K562 (cell line): ENCODE measurements around the gene CFAP92. TPM values are rescaled to one million over a fixed set of nuclear protein-coding genes. Genes with fewer than 3 reads are reported as not detected.
"Not testable (repeated sequence)": the region's sequence is repeated elsewhere in the genome, so short reads cannot be mapped to it uniquely, and the experiment has no call there.

Experiments used
- ATAC-seq: fragments of 200-7000 bp; cut with Tn5 transposase; 3 replicates; pipeline ENCODE4 v1.9.1; 2020; ENCODE audit warnings: moderate library complexity
- BruUV-seq: library from RNA; stranded (reverse); fragments of 400-500 nt; replicated peaks from 2 replicates; lab custom pipeline; 2021; lab: Mats Ljungman, UMichigan
- CTCF ChIA-PET: fragments of 300-600 bp; formaldehyde crosslinking; extraction: SDS; loops from one replicate; lab custom pipeline; 2021; ENCODE audit warnings: low intra/inter-chr PET ratio; lab: Yijun Ruan, JAX
- POLR2A ChIA-PET: fragments of 300-600, 350-650 bp; sonication (Branson Sonifier 250); formaldehyde crosslinking; extraction: SDS; loops from one replicate; lab custom pipeline; 2021; ENCODE audit warnings: antibody characterized with exemption, inconsistent platforms; lab: Yijun Ruan, JAX
- DNase-seq, 4 experiments: peaks; one replicate each; pipeline versions ENCODE4 v3.0.0 to v3.0.0-alpha.2; 2011 to 2018; ENCODE audit warnings: low spot score in 3 of 4, mixed read lengths in 3 of 4; ENCODE audit errors: extremely low read depth in 1 of 4
- FAIRE-seq: peaks from 2 replicates; lab custom pipeline; 2011; peaks lifted over from hg19 to GRCh38; lab: Jason Lieb, UNC
- H2AFZ ChIP-seq: 2 replicates; pipeline ENCODE4 v1.6.0; 2011; ENCODE audit warnings: low read depth, low read length, control low read depth, inconsistent platforms
- H3K27ac ChIP-seq: fragments of 200-600 bp; 3 replicates; pipeline ENCODE4 v1.8.0; 2011; ENCODE audit warnings: low read depth, mild to moderate bottlenecking, control low read depth, inconsistent platforms, low read length, moderate library complexity, mixed read lengths; ENCODE audit errors: extremely low read depth
- H3K27me3 ChIP-seq, 2 experiments: fragments of 300-600 bp in 1 of 2; 2 replicates in 1 of 2; 3 replicates in 1 of 2; pipeline versions ENCODE4 v1.6.0 to v1.8.0; 2011; ENCODE audit warnings: inconsistent platforms in 2 of 2, low read length in 2 of 2, mild to moderate bottlenecking in 1 of 2, mixed read lengths in 1 of 2, moderate library complexity in 1 of 2; ENCODE audit not compliant: control insufficient read depth in 2 of 2, insufficient read depth in 2 of 2
- H3K36me3 ChIP-seq: fragments of 300-600 bp; 3 replicates; pipeline ENCODE4 v1.8.0; 2011; ENCODE audit warnings: mild to moderate bottlenecking, low read length, inconsistent platforms; ENCODE audit not compliant: control insufficient read depth, insufficient read depth
- H3K4me1 ChIP-seq, 2 experiments: fragments of 200-600 bp in 1 of 2; replicated peaks in 1 of 2; 2 replicates in 1 of 2; 3 replicates in 1 of 2; pipeline versions ENCODE4 v1.5.1 to v1.8.0; 2011; ENCODE audit warnings: inconsistent platforms in 2 of 2, low read length in 2 of 2, mild to moderate bottlenecking in 1 of 2, mixed read lengths in 1 of 2, moderate library complexity in 1 of 2; ENCODE audit not compliant: control insufficient read depth in 2 of 2, insufficient read depth in 2 of 2
- H3K4me2 ChIP-seq: 2 replicates; pipeline ENCODE4 v1.6.1; 2011; ENCODE audit warnings: low read length, control low read depth, inconsistent platforms, mixed read lengths; ENCODE audit not compliant: insufficient read depth
- H3K4me3 ChIP-seq: fragments of 200-600 bp; sonication (generic), shearing (Covaris generic); 2 replicates; pipeline ENCODE4 v1.5.1; 2016; ENCODE audit warnings: control low read depth, inconsistent platforms
- H3K79me2 ChIP-seq: fragments of 200-600 bp; 3 replicates; pipeline ENCODE4 v1.8.0; 2011; ENCODE audit warnings: low read length, inconsistent platforms; ENCODE audit not compliant: control insufficient read depth, insufficient read depth
- H3K9ac ChIP-seq, 2 experiments: 2 replicates each; pipeline versions ENCODE4 v1.6.0 to v1.6.1; 2011; ENCODE audit warnings: low read depth in 2 of 2, low read length in 2 of 2, control low read depth in 1 of 2, inconsistent platforms in 1 of 2, mild to moderate bottlenecking in 1 of 2, mixed read lengths in 1 of 2; ENCODE audit not compliant: insufficient read depth in 1 of 2
- H3K9me1 ChIP-seq: one replicate; pipeline ENCODE4 v1.6.0; 2011; ENCODE audit warnings: inconsistent platforms, mild to moderate bottlenecking, low read length, moderate library complexity; ENCODE audit not compliant: control insufficient read depth, insufficient read depth
- H3K9me3 ChIP-seq: replicated peaks from 2 replicates; pipeline ENCODE4 v1.5.1; 2011; ENCODE audit warnings: low read depth, low read length, inconsistent platforms; ENCODE audit not compliant: control insufficient read depth, insufficient read depth
- H4K20me1 ChIP-seq: replicated peaks from 2 replicates; pipeline ENCODE4 v1.6.1; 2011; ENCODE audit warnings: low read length, inconsistent platforms, mixed read lengths; ENCODE audit not compliant: control insufficient read depth, insufficient read depth
- BRF1 ChIP-seq: IDR thresholded peaks from 3 replicates; pipeline ENCODE4 v1.6.1; 2011; ENCODE audit warnings: borderline replicate concordance, mild to moderate bottlenecking; ENCODE audit not compliant: insufficient read length; ENCODE audit errors: extremely low read depth
- ESRRB ChIP-seq: fragments of 250-450 bp; sonication (Bioruptor Pico); IDR thresholded peaks from 2 replicates; pipeline ENCODE4 v1.5.0; 2020; ENCODE audit warnings: mild to moderate bottlenecking, moderate library complexity, borderline replicate concordance
- HNRNPL ChIP-seq: fragments of 200-400 bp; formaldehyde crosslinking; IDR thresholded peaks from 2 replicates; pipeline ENCODE4 v1.6.1; 2017; ENCODE audit warnings: low read depth, mild to moderate bottlenecking, low read length
- HOMEZ ChIP-seq: fragments of 250-450 bp; sonication (Bioruptor Pico); IDR thresholded peaks from 2 replicates; pipeline ENCODE4 v1.4.0; 2020; ENCODE audit warnings: mild to moderate bottlenecking, moderate library complexity
- XRCC5 ChIP-seq: fragments of 200-400 bp; formaldehyde crosslinking; IDR thresholded peaks from 2 replicates; pipeline ENCODE4 v1.6.1; 2017; ENCODE audit warnings: low read depth, mild to moderate bottlenecking, low read length
- ZFP36 ChIP-seq: fragments of 150-350 bp; IDR thresholded peaks from 2 replicates; pipeline ENCODE4 v1.6.1; 2018; ENCODE audit warnings: low read length, low read depth; ENCODE audit not compliant: partially characterized antibody
- WGBS: fragments of 100-300 bp; shearing (Covaris generic); methylation state at CpG from one replicate; pipeline ENCODE4 v1.1.6; 2016; ENCODE audit warnings: low coverage, mixed read lengths; ENCODE audit not compliant: insufficient coverage; ENCODE audit errors: missing lambda C conversion rate; 5-methylcytosine and 5-hydroxymethylcytosine counted together
- in situ Hi-C: fragments of 300-500 bp; cut with MboI; formaldehyde crosslinking; loops from 4 replicates; pipeline ENCODE4 v1.15.0; 2018; ENCODE audit warnings: inconsistent platforms, mixed read lengths
- intact Hi-C: fragments of 100-400 bp; cut with micrococcal nuclease; formaldehyde crosslinking; loops from 2 replicates; pipeline ENCODE4 v1.14.2; 2022
- polyA plus RNA-seq, 8 experiments: library from polyadenylated mRNA; depleted of rRNA in 4 of 8; stranded (reverse) in 5 of 8; unstranded in 3 of 8; fragments of >200 nt; fragmentation: Nextera tagmentation in 2 of 8; fragmentation: Illumina TruSeq in 1 of 8; extraction: Ambion mirVana in 2 of 8; extraction: Trizol in 1 of 8; gene quantifications; 2 replicates each; pipeline versions ENCODE4 v1.2.1 to v1.2.3, GENCODE V29; 2011 to 2014; ENCODE audit warnings: inconsistent platforms in 1 of 8, missing spikeins in 1 of 8
- total RNA-seq, 7 experiments: library from RNA; depleted of rRNA in 6 of 7; stranded (reverse); fragments of >200 nt in 6 of 7; fragmentation: Illumina TruSeq in 2 of 7; extraction: Trizol in 2 of 7; gene quantifications; 2 replicates each; pipeline versions ENCODE4 v1.2.1 to v1.2.3, GENCODE V29; 2011 to 2021; ENCODE audit warnings: low replicate concordance in 1 of 7

The CFAP92 gene
- total and polyA plus RNA-seq, 9 of the 15 experiments (the other 6 are each of a cell fraction or from before 2014, with no cell fraction given), result 0.06 to 0.62 (median 0.36) TPM

- H3K27me3 ChIP-seq, result peaks cover 4 to 25% of the 10 kb centered on the region in 2 experiments; a peak in 3 of 5 replicates
- CTCF ChIA-PET, result interaction anchor here (0.6 kb wide), 1 partner anchor 163 kb away, joined by 3 read pairs; no protein-coding TSS in a partner anchor
These were observed 64.5 kb downstream of the CFAP92 start for GRCh38 chr3:128929364-128929763.

GRCh38 chr3:128923986-128924385, 69.9 kb downstream of the CFAP92 start:
- CTCF ChIA-PET, H3K4me2 ChIP-seq, H3K36me3 ChIP-seq, BruUV-seq, H3K27me3 ChIP-seq, H4K20me1 ChIP-seq, H3K9me1 ChIP-seq, H3K4me1 ChIP-seq, ATAC-seq, FAIRE-seq, POLR2A ChIA-PET, H3K9ac ChIP-seq, H3K79me2 ChIP-seq, H2AFZ ChIP-seq, H3K27ac ChIP-seq, H3K9me3 ChIP-seq, in situ Hi-C loops, H3K4me3 ChIP-seq, DNase-seq, intact Hi-C loops: not testable (repeated sequence)
- 63% methylated on average over 4 of the region's 6 CpGs for WGBS

More at GRCh38 chr3:128929364-128929763, 64.5 kb downstream of the CFAP92 start:
- Histone ChIP-seq H4K20me1 (no peaks in the 10 kb centered on the region), H3K27ac (no peak overlapping the region), H3K79me2 (no peaks in the 10 kb centered on the region), H3K9ac (no peak overlapping the region), H3K9me1 (no peaks in the 10 kb centered on the region), H3K4me1 (no peaks in the 10 kb centered on the region), H2AFZ (no peak overlapping the region), H3K4me2 (no peak overlapping the region), H3K9me3 (peaks cover 3% of the 10 kb centered on the region), H3K36me3 (no peaks in the 10 kb centered on the region), H3K4me3 (no peak overlapping the region)
- 6% methylated on average over 3 of the region's 3 CpGs for WGBS
- no TSS peak for BruUV-seq
- intact Hi-C loops (no loop called here), in situ Hi-C loops (no loop called here)
- no peak for TF ChIP-seq ZFP36
- TF ChIP-seq HNRNPL, result no peak
- TF ChIP-seq XRCC5, result no peak
- no peak for TF ChIP-seq BRF1
- TF ChIP-seq ESRRB (CRISPR knock-in tag), result no peak
- TF ChIP-seq HOMEZ, result no peak
- POLR2A ChIA-PET, result no interaction called here
- ATAC-seq (no peak), DNase-seq (no peak), FAIRE-seq (no peak)
